ENCODE measurements around the gene SLIT3.

GRCh38 chr5:169064093-169064492 is 236.8 kb downstream of the SLIT3 start:
- no peak for TF ChIP-seq EZH2 (IDR thresholded peaks at IDR 0.05)
- TF ChIP-seq, protein P1, sequence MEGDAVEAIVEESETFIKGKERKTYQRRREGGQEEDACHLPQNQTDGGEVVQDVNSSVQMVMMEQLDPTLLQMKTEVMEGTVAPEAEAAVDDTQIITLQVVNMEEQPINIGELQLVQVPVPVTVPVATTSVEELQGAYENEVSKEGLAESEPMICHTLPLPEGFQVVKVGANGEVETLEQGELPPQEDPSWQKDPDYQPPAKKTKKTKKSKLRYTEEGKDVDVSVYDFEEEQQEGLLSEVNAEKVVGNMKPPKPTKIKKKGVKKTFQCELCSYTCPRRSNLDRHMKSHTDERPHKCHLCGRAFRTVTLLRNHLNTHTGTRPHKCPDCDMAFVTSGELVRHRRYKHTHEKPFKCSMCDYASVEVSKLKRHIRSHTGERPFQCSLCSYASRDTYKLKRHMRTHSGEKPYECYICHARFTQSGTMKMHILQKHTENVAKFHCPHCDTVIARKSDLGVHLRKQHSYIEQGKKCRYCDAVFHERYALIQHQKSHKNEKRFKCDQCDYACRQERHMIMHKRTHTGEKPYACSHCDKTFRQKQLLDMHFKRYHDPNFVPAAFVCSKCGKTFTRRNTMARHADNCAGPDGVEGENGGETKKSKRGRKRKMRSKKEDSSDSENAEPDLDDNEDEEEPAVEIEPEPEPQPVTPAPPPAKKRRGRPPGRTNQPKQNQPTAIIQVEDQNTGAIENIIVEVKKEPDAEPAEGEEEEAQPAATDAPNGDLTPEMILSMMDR (IDR thresholded peaks at IDR 0.05 in 2 of 3, conservative IDR thresholded peaks at IDR 0.05 in 1 of 3; ENCODE audit: borderline replicate concordance in 1 of 3, insufficient read depth in 1 of 3, low read depth in 2 of 3, low read length in 2 of 3): no peak
- TF ChIP-seq, protein P2, sequence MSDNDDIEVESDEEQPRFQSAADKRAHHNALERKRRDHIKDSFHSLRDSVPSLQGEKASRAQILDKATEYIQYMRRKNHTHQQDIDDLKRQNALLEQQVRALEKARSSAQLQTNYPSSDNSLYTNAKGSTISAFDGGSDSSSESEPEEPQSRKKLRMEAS (IDR thresholded peaks at IDR 0.05): no peak
- no peak for TF ChIP-seq POLR2AphosphoS5 (IDR thresholded peaks at IDR 0.05; ENCODE audit: low read depth, low read length)
- no peak for TF ChIP-seq SIN3A (IDR thresholded peaks at IDR 0.05; ENCODE audit: low read depth)

All from HCT116 (cell line).